Fibroblast of lung (primary cell): ENCODE measurements around the gene TFF1.

ENCODE experiments used
- CTCF ChIP-seq, 2 donors: IDR thresholded peaks in 1 of 2; conservative IDR thresholded peaks in 1 of 2; 1 replicate in 1 of 2; 2 replicates in 1 of 2; pipeline ENCODE4 v1.5.1; 2011 to 2012; ENCODE audit warnings: low read length in 2 of 2, control low read depth in 1 of 2, inconsistent platforms in 1 of 2, low read depth in 1 of 2, mild to moderate bottlenecking in 1 of 2
- EZH2 ChIP-seq: IDR thresholded peaks from 2 replicates; pipeline ENCODE4 v1.5.1; 2012; ENCODE audit warnings: low read length, control low read depth, mild to moderate bottlenecking; ENCODE audit errors: missing control alignments

DNA sequence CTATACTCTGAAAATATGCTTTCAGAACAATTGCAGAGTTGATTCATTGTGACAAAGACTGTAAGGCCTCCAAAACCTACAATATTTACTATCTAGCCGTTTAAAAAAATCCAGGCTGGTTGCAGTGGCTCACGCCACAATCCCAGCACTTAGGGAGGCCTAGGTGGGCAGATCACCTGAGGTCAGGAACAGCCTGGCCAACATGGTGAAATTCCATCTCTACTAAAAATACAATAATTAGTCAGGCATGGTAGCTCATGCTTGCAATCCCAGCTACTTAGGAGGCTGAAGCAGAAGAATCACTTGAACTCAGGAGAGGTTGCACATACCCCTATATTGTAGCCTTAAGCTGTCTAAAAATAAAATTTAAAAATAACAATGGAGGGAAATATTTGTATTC, 10.3 kb downstream of the TFF1 start:
- TF ChIP-seq CTCF (conservative IDR thresholded peaks at IDR 0.05 in 1 of 2, IDR thresholded peaks at IDR 0.05 in 1 of 2; ENCODE audit: low read depth in 1 of 2, low read length in 2 of 2) (no peak), EZH2 (no peak)
